RPMI7951 (cell line): ENCODE results near the gene FIGNL1. TPM values are rescaled to one million over a fixed set of nuclear protein-coding genes. Genes with fewer than 3 reads are reported as not detected.

ENCODE experiments used
- DNase-seq: peaks from one replicate; pipeline ENCODE4 v3.0.0-alpha.2; 2012; ENCODE audit warnings: low read depth
- total RNA-seq: library from RNA; depleted of rRNA; stranded (reverse); fragments of >200 nt; shearing (Covaris generic); gene quantifications from 2 replicates; pipeline ENCODE4 v1.2.3, GENCODE V29; 2014; rRNA removed

The FIGNL1 gene
- total RNA-seq, result 62.6 and 72.3 TPM in 2 replicates

- peak; percentile 84 for DNase-seq
These were observed at the start of gene FIGNL1 for GRCh38 chr7:50449881-50450589. TSS of gene FIGNL1 (minus strand) at chr7:50450350. CDS start at chr7:50447287, 3,063 bp downstream.

- no peak for DNase-seq
These were observed 48.9 kb upstream of the FIGNL1 start for GRCh38 chr7:50499092-50499491.

- DNase-seq, result peak; percentile 91
These were observed 47.8 kb upstream of the FIGNL1 start for GRCh38 chr7:50497968-50498367.

- peak; percentile 99 for DNase-seq
These were observed 47.0 kb upstream of the FIGNL1 start for GRCh38 chr7:50497068-50497642.

GRCh38 chr7:50496569-50496968, 46.4 kb upstream of the FIGNL1 start:
- DNase-seq, result peak; percentile 51

GRCh38 chr7:50495746-50496145, 45.6 kb upstream of the FIGNL1 start:
- no peak for DNase-seq

- DNase-seq, result no peak
These were observed 42.8 kb upstream of the FIGNL1 start for GRCh38 chr7:50492770-50493519.

- DNase-seq, result no peak
These were observed 41.8 kb upstream of the FIGNL1 start for GRCh38 chr7:50491943-50492342.

- DNase-seq, result no peak
These were observed 41.1 kb upstream of the FIGNL1 start for GRCh38 chr7:50491209-50491608.

GRCh38 chr7:50488379-50488778, 38.2 kb upstream of the FIGNL1 start:
- DNase-seq, result no peak

GRCh38 chr7:50486512-50486911, 36.4 kb upstream of the FIGNL1 start:
- DNase-seq, result no peak

GRCh38 chr7:50481867-50482266, 31.7 kb upstream of the FIGNL1 start:
- no peak for DNase-seq

GRCh38 chr7:50480797-50481196, 30.6 kb upstream of the FIGNL1 start:
- DNase-seq, result no peak

GRCh38 chr7:50479743-50480517, 29.8 kb upstream of the FIGNL1 start:
- DNase-seq, result no peak

- DNase-seq, result no peak
These were observed 27.5 kb upstream of the FIGNL1 start for GRCh38 chr7:50477640-50478039.

- no peak for DNase-seq
These were observed 26.9 kb upstream of the FIGNL1 start for GRCh38 chr7:50476953-50477625.

GRCh38 chr7:50475340-50475739, 25.2 kb upstream of the FIGNL1 start:
- no peak for DNase-seq

GRCh38 chr7:50474382-50475160, 24.4 kb upstream of the FIGNL1 start:
- DNase-seq, result peak; percentile 89

GRCh38 chr7:50473531-50473930, 23.4 kb upstream of the FIGNL1 start:
- DNase-seq, result peak; percentile 51

- no peak for DNase-seq
These were observed 22.3 kb upstream of the FIGNL1 start for GRCh38 chr7:50472427-50472826.

GRCh38 chr7:50471970-50472369, 21.8 kb upstream of the FIGNL1 start:
- DNase-seq, result no peak
